K562 (cell line): Measurements from ENCODE around the gene FAM149B1.

Source experiments
- FOS ChIP-seq: IDR thresholded peaks from 3 replicates; pipeline ENCODE4 v1.6.1; 2011; ENCODE audit not compliant: insufficient read length; ENCODE audit errors: extremely low read depth
- GABPB1 ChIP-seq: sonication (generic); formaldehyde crosslinking; IDR thresholded peaks from 2 replicates; pipeline ENCODE4 v1.8.0; 2022; ENCODE audit warnings: mild to moderate bottlenecking, missing genetic modification reagents
- ZNF274 ChIP-seq: IDR thresholded peaks from 2 replicates; pipeline ENCODE4 v1.6.1; 2011; ENCODE audit warnings: low read depth, mild to moderate bottlenecking, low read length, moderate library complexity, borderline replicate concordance

DNA sequence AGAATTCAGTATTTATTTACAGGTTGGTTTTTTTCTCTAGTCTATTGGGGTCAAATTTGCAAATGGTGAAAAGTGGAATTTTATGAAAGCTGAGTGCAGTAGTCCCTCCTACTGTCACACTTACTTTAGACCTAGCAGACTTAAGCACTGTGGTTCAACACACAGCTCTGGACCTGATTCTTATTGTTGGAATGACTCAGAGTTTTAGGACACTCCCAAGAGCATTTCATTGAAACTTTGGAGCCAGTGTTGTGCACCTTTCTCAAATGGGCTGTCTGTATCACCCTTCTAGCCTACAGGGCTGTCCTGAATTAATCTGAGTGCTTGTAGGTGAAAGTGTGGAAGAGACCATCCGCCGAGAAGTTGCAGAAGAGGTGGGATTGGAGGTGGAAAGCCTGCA is 41.6 kb upstream of the FAM149B1 start:
- no peak for TF ChIP-seq ZNF274
- no peak for TF ChIP-seq FOS
- TF ChIP-seq GABPB1 (CRISPR knock-in tag), result no peak
